LHCN-M2 (cell line): Measurements from ENCODE around the gene HUS1. TPM values are rescaled to one million over a fixed set of nuclear protein-coding genes. Genes with fewer than 3 reads are reported as not detected.
"Not testable (repeated sequence)": the region's sequence is repeated elsewhere in the genome, so short reads cannot be mapped to it uniquely, and the experiment has no call there.

ENCODE experiments used
- DNase-seq: peaks from one replicate; pipeline ENCODE4 v3.0.0-alpha.2; 2012; ENCODE audit warnings: low read depth
- total RNA-seq: library from RNA; depleted of rRNA; stranded (reverse); fragments of >200 nt; gene quantifications from 2 replicates; pipeline ENCODE4 v1.2.3, GENCODE V29; 2014; rRNA removed

Gene HUS1
- total RNA-seq, 1 experiment from 2014 or later, result 47.7 TPM

DNA sequence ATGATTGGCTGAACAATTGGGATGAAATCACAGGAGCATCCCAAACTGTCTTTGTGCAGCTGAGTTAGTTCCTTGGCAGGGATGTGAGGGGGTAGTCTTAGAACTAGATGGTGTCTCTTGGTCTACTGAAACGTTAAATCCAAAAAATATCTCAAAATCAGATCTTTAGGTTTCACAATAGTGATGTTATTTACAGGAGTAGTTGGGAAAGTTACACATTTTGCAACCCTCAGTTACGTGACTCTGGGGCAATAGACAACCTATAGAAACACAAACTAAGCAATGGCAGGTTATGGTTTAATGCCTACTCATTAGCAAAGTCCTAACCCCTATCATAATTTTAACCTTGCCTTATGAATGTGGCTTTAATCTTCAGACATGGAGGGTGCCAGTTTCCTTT is 55.1 kb downstream of the HUS1 start:
- no peak for DNase-seq

DNA sequence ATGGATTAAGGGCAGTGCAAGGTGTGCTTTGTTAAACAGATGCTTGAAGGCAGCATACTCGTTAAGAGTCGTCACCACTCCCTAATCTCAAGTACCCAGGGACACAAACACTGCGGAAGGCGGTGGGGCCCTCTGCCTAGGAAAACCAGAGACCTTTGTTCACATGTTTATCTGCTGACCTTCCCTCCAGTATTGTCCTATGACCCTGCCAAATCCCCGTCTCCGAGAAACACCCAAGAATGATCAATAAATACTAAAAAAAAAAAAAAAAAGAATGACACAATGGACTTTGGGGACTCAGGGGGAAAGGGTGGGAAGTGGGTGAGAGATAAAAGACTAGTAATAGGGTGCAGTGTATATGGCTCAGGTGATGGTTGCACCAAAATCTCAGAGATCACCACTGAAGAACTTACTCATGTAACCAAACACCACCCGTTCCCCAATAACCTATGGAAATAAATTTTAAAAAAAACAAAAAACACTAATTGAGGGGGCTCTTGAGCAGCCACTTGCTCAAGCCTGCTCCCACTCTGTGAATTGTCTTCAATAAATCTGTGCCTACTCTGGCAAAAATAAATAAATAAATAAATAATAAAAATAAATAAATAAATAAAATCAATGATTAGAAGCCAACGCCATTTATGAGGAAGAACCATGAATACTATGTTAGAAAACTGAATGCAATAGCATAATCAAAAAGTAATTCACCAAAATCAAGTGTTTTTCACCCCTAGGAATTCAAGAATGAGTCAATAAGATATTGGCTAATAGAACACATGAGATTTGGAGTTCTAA is 56.1 kb downstream of the HUS1 start:
- not testable (repeated sequence) for DNase-seq

DNA sequence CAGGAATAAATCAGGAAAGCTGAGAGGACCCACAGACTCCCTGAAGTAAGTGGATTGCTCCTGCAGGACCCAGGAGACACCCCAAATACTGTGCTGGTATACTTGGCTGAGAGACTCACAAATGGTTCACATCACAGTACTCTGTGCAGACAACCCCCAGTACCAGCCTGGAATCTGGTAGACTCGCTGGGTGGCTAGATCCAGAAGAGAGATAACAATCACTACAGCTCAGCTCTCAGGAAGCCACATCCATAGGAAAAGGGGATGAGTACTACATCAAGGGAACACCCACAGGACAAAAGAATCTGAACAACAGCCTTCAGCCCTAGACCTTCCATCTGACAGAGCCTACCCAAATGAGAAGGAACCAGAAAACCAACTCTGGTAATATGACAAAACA is 62.9 kb downstream of the HUS1 start:
- not testable (repeated sequence) for DNase-seq

DNA sequence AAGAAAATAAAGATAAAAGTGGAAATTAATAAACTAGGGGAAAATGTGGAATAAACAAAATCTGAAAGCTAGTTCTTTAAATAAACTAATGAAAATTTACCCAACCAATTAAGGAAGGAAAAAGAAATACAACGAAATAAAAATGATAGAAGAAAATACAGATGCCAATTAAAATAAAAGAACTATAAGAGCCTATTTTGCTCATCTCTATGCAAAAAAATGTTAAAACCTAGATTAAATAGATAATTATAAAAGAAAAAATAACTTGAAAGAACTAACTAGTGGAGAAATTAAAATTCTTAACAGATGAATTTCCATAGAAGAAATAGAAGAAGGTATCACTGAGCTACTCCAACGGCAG is 63.8 kb downstream of the HUS1 start:
- no peak for DNase-seq

DNA sequence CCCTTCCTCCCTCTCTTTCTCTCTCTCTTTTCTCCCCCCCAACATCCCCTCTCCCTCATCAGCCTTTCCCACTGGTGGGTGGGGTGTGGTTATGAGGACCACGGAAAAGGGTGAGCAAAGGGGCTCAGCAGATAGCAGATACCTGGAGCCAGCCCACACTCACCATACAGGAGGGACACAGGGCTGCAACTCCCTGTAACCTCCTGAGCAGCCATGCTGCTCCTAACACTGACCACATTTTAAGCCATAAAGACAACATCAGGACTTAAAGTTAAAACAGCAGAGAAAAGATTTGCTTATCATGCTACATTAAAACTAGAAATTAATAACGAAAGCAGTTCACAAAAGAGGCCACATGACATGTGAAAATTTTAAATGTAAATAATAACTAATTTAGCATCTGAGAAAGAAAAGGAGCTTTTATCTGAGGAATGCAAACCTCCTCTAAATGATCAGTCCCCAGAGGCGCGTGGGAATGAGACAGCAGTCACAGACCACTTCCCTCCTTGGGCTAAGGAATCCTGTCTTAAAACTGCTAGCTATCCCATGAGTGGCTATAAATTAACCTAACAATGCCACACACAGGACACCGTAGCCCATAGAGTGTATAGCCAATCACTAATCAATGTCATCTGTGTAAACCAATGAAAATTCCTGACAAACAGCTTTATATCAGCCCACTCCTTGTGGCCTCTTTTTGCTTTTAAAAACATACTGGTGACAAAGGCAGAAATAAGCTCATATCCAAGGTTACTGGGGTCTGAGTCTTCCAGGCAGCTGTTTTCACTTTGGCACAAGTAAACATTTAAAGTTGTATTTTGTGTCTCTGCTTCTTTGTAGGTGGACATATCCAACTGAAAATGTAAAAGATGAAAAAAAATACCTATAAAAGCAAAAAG is 64.4 kb downstream of the HUS1 start:
- DNase-seq, result peak; percentile 51

Other genes starting within 250 kb of the HUS1 start
- 0.06 TPM in 2 replicates for gene PKD1L1, start 31.1 kb downstream of the HUS1 start, total RNA-seq
- not detected in 2 replicates for gene SUN3, start 49.5 kb upstream of the HUS1 start, total RNA-seq
- gene C7orf57, start 55.9 kb upstream of the HUS1 start, total RNA-seq, result 0.13 and 0.29 TPM in 2 replicates
- 13.9 and 19.0 TPM in 2 replicates for gene UPP1, start 109.7 kb upstream of the HUS1 start, total RNA-seq
- 2.9 and 3.4 TPM in 2 replicates for gene ABCA13, start 191.8 kb upstream of the HUS1 start, total RNA-seq